ENCODE results near the gene HOXC12. TPM values are rescaled to one million over a fixed set of nuclear protein-coding genes. Genes with fewer than 3 reads are reported as not detected.

HOXC12 gene
- total and polyA plus RNA-seq, 7 donors = not detected

DNA sequence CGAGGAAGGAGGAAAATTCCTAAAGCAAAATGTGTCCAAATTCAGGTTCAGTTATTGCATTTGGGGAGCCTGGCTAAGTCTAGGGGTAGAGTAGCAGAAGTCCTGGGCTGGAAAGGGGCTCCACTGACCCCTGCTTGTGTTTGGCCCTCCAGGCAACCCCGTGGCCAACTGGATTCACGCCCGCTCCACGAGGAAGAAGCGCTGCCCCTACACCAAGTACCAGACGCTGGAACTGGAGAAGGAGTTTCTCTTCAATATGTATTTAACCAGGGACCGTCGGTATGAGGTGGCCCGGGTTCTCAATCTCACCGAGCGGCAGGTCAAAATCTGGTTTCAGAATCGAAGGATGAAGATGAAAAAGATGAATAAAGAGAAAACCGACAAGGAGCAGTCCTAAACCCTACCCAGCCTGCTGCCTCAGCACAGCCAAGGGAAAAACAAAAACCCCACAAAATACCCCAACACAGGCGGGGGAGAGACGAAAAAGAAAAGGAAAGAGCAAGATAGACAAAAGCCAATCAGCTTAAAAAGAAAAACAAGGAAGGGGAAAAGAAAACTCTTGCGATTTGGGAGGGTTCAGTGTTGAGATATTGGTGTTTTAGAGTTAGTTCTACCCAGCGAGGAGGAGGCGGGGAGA is 47.7 kb downstream of the HOXC12 start:
- H3K4me1 ChIP-seq = peaks cover 0 to 25% (median 20%) of the 10 kb centered on the region in 4 donors
- H3K9me3 ChIP-seq = no peaks in the 10 kb centered on the region
- H3K4me3 ChIP-seq = no peak overlapping the region
- no peaks in the 10 kb centered on the region for H3K36me3 ChIP-seq
- no peak overlapping the region for H3K27ac ChIP-seq
- TF ChIP-seq POLR2A (IDR thresholded peaks at IDR 0.05) = no peak
- TF ChIP-seq POLR2AphosphoS5 (IDR thresholded peaks at IDR 0.05) = no peak
- TF ChIP-seq EP300 (IDR thresholded peaks at IDR 0.05) = no peak
- TF ChIP-seq, protein P1, sequence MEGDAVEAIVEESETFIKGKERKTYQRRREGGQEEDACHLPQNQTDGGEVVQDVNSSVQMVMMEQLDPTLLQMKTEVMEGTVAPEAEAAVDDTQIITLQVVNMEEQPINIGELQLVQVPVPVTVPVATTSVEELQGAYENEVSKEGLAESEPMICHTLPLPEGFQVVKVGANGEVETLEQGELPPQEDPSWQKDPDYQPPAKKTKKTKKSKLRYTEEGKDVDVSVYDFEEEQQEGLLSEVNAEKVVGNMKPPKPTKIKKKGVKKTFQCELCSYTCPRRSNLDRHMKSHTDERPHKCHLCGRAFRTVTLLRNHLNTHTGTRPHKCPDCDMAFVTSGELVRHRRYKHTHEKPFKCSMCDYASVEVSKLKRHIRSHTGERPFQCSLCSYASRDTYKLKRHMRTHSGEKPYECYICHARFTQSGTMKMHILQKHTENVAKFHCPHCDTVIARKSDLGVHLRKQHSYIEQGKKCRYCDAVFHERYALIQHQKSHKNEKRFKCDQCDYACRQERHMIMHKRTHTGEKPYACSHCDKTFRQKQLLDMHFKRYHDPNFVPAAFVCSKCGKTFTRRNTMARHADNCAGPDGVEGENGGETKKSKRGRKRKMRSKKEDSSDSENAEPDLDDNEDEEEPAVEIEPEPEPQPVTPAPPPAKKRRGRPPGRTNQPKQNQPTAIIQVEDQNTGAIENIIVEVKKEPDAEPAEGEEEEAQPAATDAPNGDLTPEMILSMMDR (IDR thresholded peaks at IDR 0.05) = no peak
- intact Hi-C loops (cut with DNase I) = loop anchor here (10.0 kb wide), 1 partner anchor 372 kb away; no protein-coding TSS in a partner anchor
- peaks cover 90 to 100% (median 100%) of the 10 kb centered on the region in 3 donors for H3K27me3 ChIP-seq
- no peak for DNase-seq
- WGBS, 2 donors = 22 to 24% methylated on average over 19 of the region's 19 CpGs

DNA sequence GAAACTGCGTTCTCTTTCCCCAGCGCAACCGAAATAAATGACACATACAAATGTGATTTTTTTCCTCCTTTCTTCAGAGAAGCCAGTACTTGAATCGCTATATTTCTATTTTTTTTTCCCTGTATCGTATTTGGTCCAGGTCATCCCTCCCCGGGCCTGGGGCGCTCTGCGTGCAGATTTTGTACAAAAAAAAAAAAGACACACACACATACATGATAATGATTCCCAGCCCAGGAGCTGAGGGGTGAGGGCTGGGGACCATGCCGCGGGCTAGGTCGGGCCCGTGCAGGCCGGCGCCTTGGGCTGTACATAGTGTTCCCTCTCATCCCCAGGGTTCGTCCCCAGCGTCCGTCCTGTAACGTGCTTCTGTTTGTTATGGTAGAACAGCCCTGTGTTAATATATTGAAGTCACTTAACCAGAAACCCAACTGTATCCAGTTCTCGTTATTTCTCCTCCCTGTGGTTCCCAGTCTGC is 48.2 kb downstream of the HOXC12 start:
- H3K9me3 ChIP-seq = no peaks in the 10 kb centered on the region
- WGBS, 2 donors = 34 to 46% methylated on average over 19 of the region's 19 CpGs
- no peak for DNase-seq
- intact Hi-C loops (cut with DNase I) = loop anchor here (10.0 kb wide), 1 partner anchor 372 kb away; no protein-coding TSS in a partner anchor
- H3K4me1 ChIP-seq = peaks cover 0 to 25% (median 20%) of the 10 kb centered on the region in 4 donors
- peaks cover 87 to 100% (median 100%) of the 10 kb centered on the region in 3 donors for H3K27me3 ChIP-seq
- H3K27ac ChIP-seq = no peak overlapping the region
- TF ChIP-seq POLR2A (IDR thresholded peaks at IDR 0.05) = no peak
- H3K36me3 ChIP-seq = no peaks in the 10 kb centered on the region
- no peak overlapping the region for H3K4me3 ChIP-seq

DNA sequence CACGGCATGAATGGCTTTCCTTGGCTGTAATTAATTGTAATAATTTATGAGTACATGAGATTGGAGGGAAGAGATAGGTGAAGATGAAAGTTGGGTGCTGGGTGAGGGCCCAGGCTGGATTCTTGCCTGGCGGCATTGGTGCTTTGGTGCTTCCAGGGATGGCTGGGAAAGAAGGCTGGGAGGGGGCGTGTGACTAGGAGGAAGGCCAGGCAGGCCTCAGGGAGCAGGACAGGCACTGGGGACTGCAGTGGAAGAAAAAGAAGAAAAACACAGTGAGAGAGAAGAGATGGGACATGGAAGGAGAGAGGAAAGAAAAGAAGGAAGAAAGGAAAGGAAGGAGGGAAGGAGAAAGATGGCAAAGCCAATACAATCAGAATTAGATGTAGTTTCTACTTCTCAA is 48.9 kb downstream of the HOXC12 start:
- WGBS, 2 donors = 36 to 56% methylated on average over 3 of the region's 3 CpGs
- DNase-seq = no peak

DNA sequence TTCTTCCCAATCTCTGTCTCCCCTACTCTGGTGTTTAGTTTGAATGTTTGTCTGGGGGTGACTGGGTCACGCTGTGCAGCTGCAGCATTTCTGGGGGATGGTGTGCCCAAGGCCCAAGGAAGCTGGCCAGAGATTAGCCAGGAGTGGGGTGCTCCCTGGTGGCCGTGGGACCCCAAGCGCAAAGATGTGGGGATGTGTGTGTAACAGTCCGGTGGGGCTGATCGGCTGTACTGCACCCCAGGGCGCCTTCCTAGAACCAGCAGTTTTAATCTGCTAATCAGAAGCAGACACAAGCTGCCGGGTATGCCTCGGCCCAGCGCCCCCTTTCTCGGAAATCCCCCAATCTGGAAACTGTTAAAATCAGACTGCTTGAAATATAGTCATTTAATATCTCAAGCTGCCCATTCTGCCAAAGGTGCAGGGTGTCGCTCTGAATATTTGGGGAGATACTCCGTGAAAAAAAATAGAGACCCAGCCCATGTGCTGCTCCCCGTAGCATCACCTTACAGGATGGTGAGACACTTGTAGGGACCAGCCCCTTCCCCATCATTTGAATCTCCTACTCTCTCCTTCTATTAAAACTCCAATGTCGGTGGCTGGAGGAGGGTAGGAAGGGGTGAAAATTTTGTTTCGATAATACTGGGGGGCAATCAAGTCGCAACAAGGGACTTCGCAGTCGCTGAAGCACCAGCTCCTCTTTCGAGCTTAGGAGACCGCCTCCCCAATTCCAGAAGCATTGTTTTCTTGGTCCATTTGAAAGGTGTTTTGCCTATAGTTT is 49.5 kb downstream of the HOXC12 start:
- peaks cover 85 to 100% (median 99%) of the 10 kb centered on the region in 3 donors for H3K27me3 ChIP-seq
- no peak overlapping the region for H3K27ac ChIP-seq
- intact Hi-C loops (cut with DNase I) = loop anchor here (10.0 kb wide), 1 partner anchor 371 kb away; no protein-coding TSS in a partner anchor
- no peaks in the 10 kb centered on the region for H3K9me3 ChIP-seq
- no peaks in the 10 kb centered on the region for H3K36me3 ChIP-seq
- H3K4me1 ChIP-seq = peaks cover 0 to 27% (median 24%) of the 10 kb centered on the region in 4 donors
- WGBS, 2 donors = 27 to 44% methylated on average over 20 of the region's 20 CpGs
- TF ChIP-seq POLR2AphosphoS5 (IDR thresholded peaks at IDR 0.05) = no peak
- TF ChIP-seq EP300 (IDR thresholded peaks at IDR 0.05) = no peak
- no peak for TF ChIP-seq POLR2A (IDR thresholded peaks at IDR 0.05)
- TF ChIP-seq, protein P1 (IDR thresholded peaks at IDR 0.05) = no peak
- no peak overlapping the region for H3K4me3 ChIP-seq
- DNase-seq = no peak

More for the DNA sequence above, 48.9 kb downstream of the HOXC12 start:
- no peaks in the 10 kb centered on the region for H3K9me3 ChIP-seq
- H3K27me3 ChIP-seq = peaks cover 86 to 100% (median 100%) of the 10 kb centered on the region in 3 donors
- H3K4me1 ChIP-seq = peaks cover 0 to 25% (median 20%) of the 10 kb centered on the region in 4 donors
- H3K4me3 ChIP-seq = no peak overlapping the region
- TF ChIP-seq EP300 (IDR thresholded peaks at IDR 0.05) = no peak
- no peak for TF ChIP-seq POLR2AphosphoS5 (IDR thresholded peaks at IDR 0.05)
- TF ChIP-seq POLR2A (IDR thresholded peaks at IDR 0.05) = no peak
- TF ChIP-seq, protein P1 (IDR thresholded peaks at IDR 0.05) = no peak
- intact Hi-C loops (cut with DNase I) = loop anchor here (10.0 kb wide), 1 partner anchor 371 kb away; no protein-coding TSS in a partner anchor
- no peaks in the 10 kb centered on the region for H3K36me3 ChIP-seq
- no peak overlapping the region for H3K27ac ChIP-seq
